Stomach (tissue), 9 donors: ENCODE measurements around the gene FAM89B. TPM values are rescaled to one million over a fixed set of nuclear protein-coding genes. Genes with fewer than 3 reads are reported as not detected.

Experiments
- DNase-seq, 2 donors: peaks; one replicate each; pipeline versions ENCODE4 v3.0.0 to v3.0.0-alpha.2; 2013 to 2019
- H3K27ac ChIP-seq, 5 donors: fragments of 200-600 bp in 4 of 5; sonication (generic) in 4 of 5; one replicate each; pipeline ENCODE4 v1.5.1; 2013 to 2019; ENCODE audit warnings: mild to moderate bottlenecking in 1 of 5, moderate library complexity in 1 of 5
- H3K27me3 ChIP-seq, 3 donors: fragments of 200-600 bp; sonication (generic); one replicate each; pipeline ENCODE4 v1.5.1; 2017 to 2019; ENCODE audit warnings: mixed run types in 1 of 3
- H3K36me3 ChIP-seq, 4 donors: fragments of 200-600 bp; sonication (generic); 1 replicate in 3 of 4; 2 replicates in 1 of 4; pipeline ENCODE4 v1.5.1; 2016 to 2019
- H3K4me1 ChIP-seq, 4 donors: fragments of 200-600 bp; sonication (generic); one replicate each; pipeline ENCODE4 v1.5.1; 2016 to 2019
- H3K4me3 ChIP-seq, 4 donors: fragments of 200-600 bp; sonication (generic) in 3 of 4; one replicate each; pipeline ENCODE4 v1.5.1; 2016 to 2019; ENCODE audit warnings: mild to moderate bottlenecking in 1 of 4
- H3K9me3 ChIP-seq, 4 donors: fragments of 200-600 bp; sonication (generic); one replicate each; pipeline ENCODE4 v1.5.1; 2016 to 2019
- CTCF ChIP-seq, 7 experiments: fragments of 450-650 bp in 4 of 7; fragments of 200-600 bp in 3 of 7; sonication (generic) in 3 of 7; IDR thresholded peaks; one replicate each; pipeline ENCODE4 v1.5.1; 2016 to 2019; ENCODE audit warnings: antibody characterized with exemption in 7 of 7, control low read depth in 2 of 7, mild to moderate bottlenecking in 1 of 7
- EP300 ChIP-seq: sonication (generic); formaldehyde crosslinking; IDR thresholded peaks from one replicate; pipeline ENCODE4 v1.6.1; 2017; ENCODE audit warnings: antibody characterized with exemption
- POLR2A ChIP-seq, 4 donors: fragments of 450-650 bp; IDR thresholded peaks; one replicate each; pipeline ENCODE4 v1.6.1; 2016; ENCODE audit warnings: antibody characterized with exemption in 4 of 4, control low read depth in 2 of 4, mild to moderate bottlenecking in 1 of 4, moderate library complexity in 1 of 4
- POLR2AphosphoS5 ChIP-seq, 3 donors: sonication (generic); formaldehyde crosslinking; IDR thresholded peaks; one replicate each; pipeline ENCODE4 v1.6.1; 2016; ENCODE audit warnings: antibody characterized with exemption in 3 of 3
- WGBS, 5 donors: extraction: QIAGEN DNeasy Blood & Tissue Kit in 3 of 5; methylation state at CpG; one replicate each; pipeline versions ENCODE4 v1.1.5 to v1.1.7; 2013 to 2018; 5-methylcytosine and 5-hydroxymethylcytosine counted together
- intact Hi-C: fragments of 100-400 bp; cut with DNase I; formaldehyde crosslinking; loops from one replicate; pipeline ENCODE4 v1.15.1; 2023; ENCODE audit warnings: low total_unique reads
- polyA plus RNA-seq, 3 donors: library from polyadenylated mRNA; stranded (reverse); fragments of 200-250 nt; gene quantifications; one replicate each; pipeline ENCODE4 v1.2.3, GENCODE V29; 2013
- total RNA-seq, 5 donors: library from RNA; depleted of rRNA; stranded (reverse); fragments of >200 nt; gene quantifications; one replicate each; pipeline versions ENCODE4 v1.1.0 to v1.2.3, GENCODE V29; 2014 to 2016
- donor health status: healthy with polysubstance abuse.
- donor health status: Bipolar disorder and iron deficiency.
- donor health status: healthy.

Gene FAM89B
- total and polyA plus RNA-seq, 8 donors, result 3.9 to 68.2 (median 56.8) TPM

GRCh38 chr11:65537620-65538231 is 34.6 kb upstream of the FAM89B start:
- WGBS, 5 donors, result 76 to 80% (median 77%) methylated on average over 13 to 18 of the region's 18 CpGs
- intact Hi-C loops, result no loop called here
- Histone ChIP-seq H3K27me3 (no peaks in the 10 kb centered on the region), H3K27ac (peak overlapping the region in 1 of 5 donors; percentile 17), H3K9me3 (no peaks in the 10 kb centered on the region), H3K36me3 (peaks cover 26 to 68% (median 65%) of the 10 kb centered on the region in 4 donors), H3K4me3 (no peak overlapping the region), H3K4me1 (peaks cover 25 to 34% (median 29%) of the 10 kb centered on the region in 4 donors)
- no peak for TF ChIP-seq CTCF (IDR thresholded peaks at IDR 0.05)
- no peak for TF ChIP-seq POLR2AphosphoS5 (IDR thresholded peaks at IDR 0.05)
- TF ChIP-seq EP300, result no peak
- TF ChIP-seq POLR2A (IDR thresholded peaks at IDR 0.05), result no peak
- peak in 1 of 2 donors; percentile 28 for DNase-seq

- no peaks in the 10 kb centered on the region for H3K27me3 ChIP-seq
- intact Hi-C loops, result no loop called here
- peaks cover 25 to 34% (median 29%) of the 10 kb centered on the region in 4 donors for H3K4me1 ChIP-seq
- H3K4me3 ChIP-seq, result no peak overlapping the region
- H3K9me3 ChIP-seq, result no peaks in the 10 kb centered on the region
- TF ChIP-seq CTCF (IDR thresholded peaks at IDR 0.05) (no peak), EP300 (no peak), POLR2AphosphoS5 (IDR thresholded peaks at IDR 0.05) (no peak), POLR2A (IDR thresholded peaks at IDR 0.05) (no peak)
- WGBS, 5 donors, result 85 to 92% (median 87%) methylated on average over 37 to 43 of the region's 43 CpGs
- peaks cover 21 to 68% (median 61%) of the 10 kb centered on the region in 4 donors for H3K36me3 ChIP-seq
- peak overlapping the region in 1 of 5 donors; percentile 17 for H3K27ac ChIP-seq
- DNase-seq, result no peak
These were observed 34.0 kb upstream of the FAM89B start for GRCh38 chr11:65538232-65538914.

- peak overlapping the region; percentile 52 to 72 (median 57) for H3K4me3 ChIP-seq
- H3K36me3 ChIP-seq, result peaks cover 15 to 63% (median 58%) of the 10 kb centered on the region in 4 donors
- peaks cover 25 to 34% (median 29%) of the 10 kb centered on the region in 4 donors for H3K4me1 ChIP-seq
- no peaks in the 10 kb centered on the region for H3K9me3 ChIP-seq
- peak overlapping the region; percentile 84 to 94 (median 89) for H3K27ac ChIP-seq
- no peaks in the 10 kb centered on the region for H3K27me3 ChIP-seq
- TF ChIP-seq EP300 (no peak), POLR2A (IDR thresholded peaks at IDR 0.05) (no peak), POLR2AphosphoS5 (IDR thresholded peaks at IDR 0.05) (no peak), CTCF (IDR thresholded peaks at IDR 0.05) (no peak)
- intact Hi-C loops, result no loop called here
- peak in 1 of 2 donors; percentile 57 for DNase-seq
- 75 to 88% (median 84%) methylated on average over 65 to 92 of the region's 92 CpGs for WGBS, 5 donors
These were observed 33.2 kb upstream of the FAM89B start for GRCh38 chr11:65538915-65539743.

- Histone ChIP-seq H3K4me3 (peak overlapping the region; percentile 52 to 72 (median 57)), H3K9me3 (no peaks in the 10 kb centered on the region), H3K36me3 (peaks cover 15 to 61% (median 51%) of the 10 kb centered on the region in 4 donors), H3K27me3 (no peaks in the 10 kb centered on the region), H3K27ac (peak overlapping the region; percentile 84 to 94 (median 89)), H3K4me1 (peaks cover 25 to 34% (median 29%) of the 10 kb centered on the region in 4 donors)
- peak; percentile 83 to 94 for DNase-seq
- WGBS, 5 donors, result 5 to 21% (median 12%) methylated on average over 22 to 60 of the region's 60 CpGs
- TF ChIP-seq CTCF (IDR thresholded peaks at IDR 0.05) (peak in 1 of 7 experiments; percentile 49), POLR2A (IDR thresholded peaks at IDR 0.05) (no peak), EP300 (no peak), POLR2AphosphoS5 (IDR thresholded peaks at IDR 0.05) (peak in 1 of 3 donors; percentile 40)
- intact Hi-C loops, result no loop called here
These were observed 32.5 kb upstream of the FAM89B start for GRCh38 chr11:65539744-65540289.
